ENCODE data around the gene FADS6.

The FADS6 gene

GRCh38 chr17:74878658-74879057 lies 14.8 kb downstream of the FADS6 start:
- Histone ChIP-seq H3F3A (ENCODE audit: low read depth) (no peaks in the 10 kb centered on the region), H2AFZ (ENCODE audit: low read length) (no peak overlapping the region), H3K9ac (ENCODE audit: low read depth, low read length, poor library complexity, severe bottlenecking) (no peak overlapping the region), H4K20me1 (ENCODE audit: insufficient read depth, low read length, poor library complexity, severe bottlenecking) (no peaks in the 10 kb centered on the region), H3K27me3 (ENCODE audit: insufficient read depth, low read length, poor library complexity, severe bottlenecking) (no peaks in the 10 kb centered on the region), H3K4me1 (ENCODE audit: insufficient read depth, low read length, poor library complexity, severe bottlenecking) (peaks cover 5% of the 10 kb centered on the region), H3K4me3 (ENCODE audit: low read length, poor library complexity, severe bottlenecking) (no peak overlapping the region), H3K9me2 (replicated peaks; ENCODE audit: low read depth, low read length) (no peaks in the 10 kb centered on the region), H3K79me2 (ENCODE audit: insufficient read depth, low read length) (no peaks in the 10 kb centered on the region), H3K9me3 (ENCODE audit: insufficient read depth, low read depth, low read length) (no peaks in the 10 kb centered on the region), H3K4me2 (ENCODE audit: low read depth, low read length, poor library complexity, severe bottlenecking) (no peak overlapping the region), H3K36me3 (ENCODE audit: insufficient read depth, low read length) (no peaks in the 10 kb centered on the region)
- TF ChIP-seq CTCF (conservative IDR thresholded peaks at IDR 0.05; ENCODE audit: low read length), result no peak
- TF ChIP-seq EZH2phosphoT487 (IDR thresholded peaks at IDR 0.05; ENCODE audit: borderline replicate concordance), result no peak

- peaks cover 5% of the 10 kb centered on the region for H3K4me1 ChIP-seq (ENCODE audit: insufficient read depth, low read length, poor library complexity, severe bottlenecking)
- H3K9ac ChIP-seq (ENCODE audit: low read depth, low read length, poor library complexity, severe bottlenecking), result no peak overlapping the region
- no peak overlapping the region for H3K4me2 ChIP-seq (ENCODE audit: low read depth, low read length, poor library complexity, severe bottlenecking)
- H3K9me2 ChIP-seq (replicated peaks; ENCODE audit: low read depth, low read length), result no peaks in the 10 kb centered on the region
- no peaks in the 10 kb centered on the region for H3K27me3 ChIP-seq (ENCODE audit: insufficient read depth, low read length, poor library complexity, severe bottlenecking)
- H4K20me1 ChIP-seq (ENCODE audit: insufficient read depth, low read length, poor library complexity, severe bottlenecking), result no peaks in the 10 kb centered on the region
- no peaks in the 10 kb centered on the region for H3F3A ChIP-seq (ENCODE audit: low read depth)
- no peaks in the 10 kb centered on the region for H3K79me2 ChIP-seq (ENCODE audit: insufficient read depth, low read length)
- TF ChIP-seq CTCF (conservative IDR thresholded peaks at IDR 0.05; ENCODE audit: low read length) (no peak), EZH2phosphoT487 (IDR thresholded peaks at IDR 0.05; ENCODE audit: borderline replicate concordance) (no peak)
- H3K36me3 ChIP-seq (ENCODE audit: insufficient read depth, low read length), result no peaks in the 10 kb centered on the region
- no peaks in the 10 kb centered on the region for H3K9me3 ChIP-seq (ENCODE audit: insufficient read depth, low read depth, low read length)
- H3K4me3 ChIP-seq (ENCODE audit: low read length, poor library complexity, severe bottlenecking), result no peak overlapping the region
- H2AFZ ChIP-seq (ENCODE audit: low read length), result no peak overlapping the region
These were observed 15.6 kb downstream of the FADS6 start for GRCh38 chr17:74877592-74878548.

GRCh38 chr17:74875977-74876593 lies 17.3 kb downstream of the FADS6 start:
- no peaks in the 10 kb centered on the region for H3K27me3 ChIP-seq (ENCODE audit: insufficient read depth, low read length, poor library complexity, severe bottlenecking)
- H3K9me2 ChIP-seq (replicated peaks; ENCODE audit: low read depth, low read length), result no peaks in the 10 kb centered on the region
- no peak overlapping the region for H3K4me2 ChIP-seq (ENCODE audit: low read depth, low read length, poor library complexity, severe bottlenecking)
- no peaks in the 10 kb centered on the region for H4K20me1 ChIP-seq (ENCODE audit: insufficient read depth, low read length, poor library complexity, severe bottlenecking)
- H3K79me2 ChIP-seq (ENCODE audit: insufficient read depth, low read length), result peaks cover 9% of the 10 kb centered on the region; the same call in 1 of the 2 replicates
- no peak overlapping the region for H2AFZ ChIP-seq (ENCODE audit: low read length)
- H3K9ac ChIP-seq (ENCODE audit: low read depth, low read length, poor library complexity, severe bottlenecking), result no peak overlapping the region
- H3K4me3 ChIP-seq (ENCODE audit: low read length, poor library complexity, severe bottlenecking), result no peak overlapping the region
- H3K9me3 ChIP-seq (ENCODE audit: insufficient read depth, low read depth, low read length), result no peaks in the 10 kb centered on the region
- peaks cover 20% of the 10 kb centered on the region for H3K4me1 ChIP-seq (ENCODE audit: insufficient read depth, low read length, poor library complexity, severe bottlenecking)
- H3F3A ChIP-seq (ENCODE audit: low read depth), result no peaks in the 10 kb centered on the region
- TF ChIP-seq EZH2phosphoT487 (IDR thresholded peaks at IDR 0.05; ENCODE audit: borderline replicate concordance) (no peak), CTCF (conservative IDR thresholded peaks at IDR 0.05; ENCODE audit: low read length) (no peak)
- H3K36me3 ChIP-seq (ENCODE audit: insufficient read depth, low read length), result no peaks in the 10 kb centered on the region

All from Loucy (cell line).